ENCODE results near the gene KLHL34.

The KLHL34 gene

GRCh38 chrX:21666252-21666651 lies 8.1 kb upstream of the KLHL34 start:
- DNase-seq (ENCODE audit: low spot score) = no peak
- no peak overlapping the region for H3K27ac ChIP-seq
- no peak for TF ChIP-seq CTCF (conservative IDR thresholded peaks at IDR 0.05; ENCODE audit: low read depth)
- POLR2A ChIA-PET (ENCODE audit: low non-redundant PET) = no interaction called here
- CTCF ChIA-PET = no interaction called here

GRCh38 chrX:21662761-21663160 lies 4.6 kb upstream of the KLHL34 start:
- H3K27ac ChIP-seq = no peak overlapping the region
- POLR2A ChIA-PET (ENCODE audit: low non-redundant PET) = no interaction called here
- CTCF ChIA-PET = no interaction called here
- no peak for TF ChIP-seq CTCF (conservative IDR thresholded peaks at IDR 0.05; ENCODE audit: low read depth)
- no peak for DNase-seq (ENCODE audit: low spot score)

- ChIA-PET CTCF (interaction anchor here (0.8 kb wide), 1 partner anchor 225 kb away, joined by 3 read pairs; no protein-coding TSS in a partner anchor), POLR2A (ENCODE audit: low non-redundant PET) (no interaction called here)
- peak; percentile 3 for DNase-seq (ENCODE audit: low spot score)
- TF ChIP-seq CTCF (conservative IDR thresholded peaks at IDR 0.05; ENCODE audit: low read depth) = no peak
- H3K27ac ChIP-seq = no peak overlapping the region
Observed at GRCh38 chrX:21661316-21661715, 3.2 kb upstream of the KLHL34 start.

- no peak for DNase-seq (ENCODE audit: low spot score)
- POLR2A ChIA-PET (ENCODE audit: low non-redundant PET) = no interaction called here
- CTCF ChIA-PET = no interaction called here
- H3K27ac ChIP-seq = no peak overlapping the region
- TF ChIP-seq CTCF (conservative IDR thresholded peaks at IDR 0.05; ENCODE audit: low read depth) = no peak
Observed at GRCh38 chrX:21660156-21660555, 2.0 kb upstream of the KLHL34 start.

GRCh38 chrX:21659320-21659719 lies 1.2 kb upstream of the KLHL34 start:
- no peak for TF ChIP-seq CTCF (conservative IDR thresholded peaks at IDR 0.05; ENCODE audit: low read depth)
- DNase-seq (ENCODE audit: low spot score) = no peak
- CTCF ChIA-PET = no interaction called here
- POLR2A ChIA-PET (ENCODE audit: low non-redundant PET) = no interaction called here
- H3K27ac ChIP-seq = no peak overlapping the region

- H3K27ac ChIP-seq = no peak overlapping the region
- ChIA-PET POLR2A (ENCODE audit: low non-redundant PET) (no interaction called here), CTCF (no interaction called here)
- DNase-seq (ENCODE audit: low spot score) = no peak
- no peak for TF ChIP-seq CTCF (conservative IDR thresholded peaks at IDR 0.05; ENCODE audit: low read depth)
Observed at GRCh38 chrX:21658746-21659145, 616 bp upstream of the KLHL34 start.
